HG03097 (cell line): ENCODE results near the gene CD200.

Experiments used
- ATAC-seq: cut with Tn5 transposase; IDR thresholded peaks from one replicate; pipeline ENCODE4 v1.9.1; 2021; ENCODE audit not compliant: unreplicated experiment, low FRiP score

The CD200 gene, protein sequence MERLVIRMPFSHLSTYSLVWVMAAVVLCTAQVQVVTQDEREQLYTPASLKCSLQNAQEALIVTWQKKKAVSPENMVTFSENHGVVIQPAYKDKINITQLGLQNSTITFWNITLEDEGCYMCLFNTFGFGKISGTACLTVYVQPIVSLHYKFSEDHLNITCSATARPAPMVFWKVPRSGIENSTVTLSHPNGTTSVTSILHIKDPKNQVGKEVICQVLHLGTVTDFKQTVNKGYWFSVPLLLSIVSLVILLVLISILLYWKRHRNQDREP

DNA sequence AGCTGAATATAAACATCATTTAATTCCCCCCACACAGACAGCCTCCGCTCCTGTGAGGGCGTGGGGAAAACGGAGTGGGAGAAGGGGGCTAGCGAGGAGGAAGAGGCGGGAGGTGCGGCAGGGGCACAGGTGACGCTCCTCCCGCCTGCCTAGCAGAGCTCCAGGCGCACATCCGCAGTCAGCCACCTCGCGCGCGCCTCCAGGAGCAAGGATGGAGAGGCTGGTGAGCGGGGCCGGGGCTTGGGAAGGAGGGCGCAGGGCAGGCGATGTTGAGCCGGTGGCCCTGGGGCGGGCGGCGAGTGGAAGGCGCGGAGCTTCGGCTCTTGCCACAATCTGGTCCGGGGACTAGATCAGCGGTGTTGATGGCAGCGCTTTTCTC is at the start of gene CD200:
Gene CD200 (plus strand): TSS at position 155 of the 379 bp plus-strand sequence. CDS start 57 bp downstream, at position 212.
- ATAC-seq = no peak

DNA sequence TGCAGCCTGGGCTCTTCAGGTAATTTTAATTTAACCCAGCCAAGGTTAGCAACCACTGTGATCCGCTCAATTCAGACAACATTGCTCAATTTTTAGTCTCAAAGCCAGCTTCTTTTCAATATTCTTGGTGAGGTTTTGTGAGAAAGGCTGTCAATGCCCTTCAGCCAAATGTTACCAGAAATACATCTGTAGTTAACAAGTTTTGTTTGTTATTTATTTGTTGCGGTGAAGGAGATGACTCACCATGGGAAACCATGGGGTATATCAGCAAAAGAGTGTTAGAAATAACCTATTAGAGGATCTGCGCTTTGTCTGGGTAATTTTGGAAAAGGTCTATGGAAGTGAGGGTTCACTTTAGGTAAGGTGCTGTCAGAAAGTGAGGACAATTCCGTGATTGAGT is 43.9 kb upstream of the CD200 start:
- no peak for ATAC-seq

DNA sequence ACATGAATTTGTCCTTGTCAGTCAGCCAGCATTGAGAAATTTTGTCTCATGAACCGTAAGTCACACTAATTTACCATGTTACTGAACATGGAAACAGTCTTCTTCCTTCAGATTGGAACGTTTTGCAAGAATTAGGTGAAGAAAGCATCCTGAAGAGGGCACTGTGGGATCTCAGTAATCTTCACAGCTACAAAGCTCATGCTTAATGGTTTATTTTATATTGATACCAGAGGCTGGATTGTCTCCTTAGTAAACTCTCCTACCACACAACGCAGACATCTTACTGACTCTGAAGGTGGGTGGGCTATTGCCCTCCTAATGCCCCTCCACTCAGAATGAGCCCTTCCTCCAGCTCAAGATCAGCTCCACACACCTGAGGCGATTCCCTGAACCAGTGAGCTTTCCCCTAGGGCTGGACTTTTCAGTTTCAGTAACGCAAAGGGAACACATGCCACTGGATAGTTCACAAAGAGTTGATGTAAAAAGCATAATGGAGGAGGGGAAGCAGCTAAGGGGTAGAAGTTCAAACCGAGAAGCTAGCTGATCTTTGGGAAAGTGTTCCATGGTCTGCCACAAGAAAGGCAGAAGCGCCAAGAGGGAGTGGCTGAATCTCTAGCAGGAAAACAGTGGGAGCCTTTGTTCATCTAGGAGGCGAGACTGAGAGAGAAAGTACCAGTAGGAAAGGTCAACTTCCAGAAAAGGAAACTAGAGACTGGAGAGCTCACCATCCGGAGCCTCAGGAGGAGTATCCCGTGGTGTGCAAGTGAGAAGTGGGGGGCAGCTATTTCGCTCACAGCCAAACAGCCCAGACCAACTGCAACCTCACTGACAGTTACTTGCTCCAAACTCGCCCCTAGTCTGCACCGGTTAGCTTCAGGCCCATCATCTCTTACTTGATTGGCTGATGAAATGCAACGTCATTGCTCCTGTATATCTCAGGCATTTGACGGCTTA is 39.3 kb upstream of the CD200 start, which contains the start of gene SLC9C1:
Gene SLC9C1 (minus strand): TSS at position 849 of the 954 bp plus-strand sequence. CDS start 7,425 bp downstream, outside the sequence.
- ATAC-seq = no peak

DNA sequence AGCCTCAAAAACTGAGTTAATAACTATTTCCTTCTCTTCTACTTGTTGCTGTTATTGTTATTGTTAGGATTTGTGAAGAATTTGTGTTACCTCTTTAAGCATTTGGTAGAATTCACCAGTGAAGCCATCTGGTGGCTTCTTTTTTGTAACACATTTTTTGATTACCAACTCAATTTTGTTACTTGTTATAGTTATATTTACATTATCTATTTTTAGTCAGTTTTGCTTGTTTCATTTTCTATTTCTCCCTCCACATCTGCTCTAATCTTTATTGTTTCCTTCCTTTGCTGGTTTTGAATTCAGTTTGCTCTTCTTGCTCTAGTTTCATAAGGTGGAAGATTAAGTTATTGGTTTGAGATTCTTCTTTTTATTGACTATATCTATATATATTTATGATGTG is 35.2 kb upstream of the CD200 start:
- no peak for ATAC-seq

DNA sequence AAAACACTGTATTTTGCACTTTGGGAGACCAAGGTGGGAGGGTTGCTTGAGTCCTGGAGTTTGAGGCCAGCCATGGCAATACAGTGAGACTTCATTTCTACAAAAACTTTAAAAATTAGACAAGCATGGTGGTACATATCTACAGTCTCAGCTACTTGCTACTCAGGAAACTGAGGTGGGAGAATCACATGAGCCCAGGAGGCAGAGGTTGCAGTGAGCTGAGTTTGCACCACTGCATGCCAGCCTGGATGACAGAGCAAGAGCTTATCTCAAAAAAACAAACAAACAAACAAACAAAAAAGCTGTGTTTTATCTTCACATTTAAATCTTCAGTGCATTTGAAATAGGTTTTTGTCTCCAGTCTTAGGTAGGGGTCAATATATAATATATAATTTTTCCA is 34.2 kb upstream of the CD200 start:
- no peak for ATAC-seq

DNA sequence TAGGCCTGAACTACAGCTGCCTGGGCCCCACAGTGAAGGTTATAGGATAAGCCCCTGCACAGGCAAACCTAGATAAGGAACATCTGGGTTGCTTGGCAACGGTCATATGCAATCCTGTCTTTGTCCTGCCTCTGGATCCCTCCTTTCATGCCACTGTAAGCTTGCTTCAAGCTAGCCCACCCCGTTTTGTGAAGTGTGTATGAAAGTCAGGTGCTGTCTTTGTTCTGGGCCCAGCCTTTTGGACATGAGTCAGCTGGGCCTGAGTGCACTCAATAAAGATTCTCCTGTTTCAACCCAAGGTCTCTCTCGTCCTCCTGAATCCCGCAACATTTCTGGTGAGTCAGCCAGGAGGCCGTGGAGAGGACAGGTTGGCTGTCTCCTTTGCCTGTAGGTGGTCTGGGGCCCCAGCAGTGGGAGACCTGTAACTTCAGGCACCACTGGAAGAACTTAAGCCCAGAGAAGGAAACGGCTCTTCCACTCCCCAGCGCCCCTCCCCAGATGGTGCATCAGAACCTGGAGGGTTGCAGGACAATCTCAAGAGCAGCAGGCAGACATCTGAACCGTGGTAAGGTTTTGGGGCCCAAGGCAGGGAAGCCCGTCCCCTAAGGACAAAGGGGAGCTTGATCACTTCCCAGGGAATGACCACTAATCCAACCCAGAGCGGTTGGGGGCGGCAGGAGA is 30.7 kb upstream of the CD200 start:
- ATAC-seq = no peak

DNA sequence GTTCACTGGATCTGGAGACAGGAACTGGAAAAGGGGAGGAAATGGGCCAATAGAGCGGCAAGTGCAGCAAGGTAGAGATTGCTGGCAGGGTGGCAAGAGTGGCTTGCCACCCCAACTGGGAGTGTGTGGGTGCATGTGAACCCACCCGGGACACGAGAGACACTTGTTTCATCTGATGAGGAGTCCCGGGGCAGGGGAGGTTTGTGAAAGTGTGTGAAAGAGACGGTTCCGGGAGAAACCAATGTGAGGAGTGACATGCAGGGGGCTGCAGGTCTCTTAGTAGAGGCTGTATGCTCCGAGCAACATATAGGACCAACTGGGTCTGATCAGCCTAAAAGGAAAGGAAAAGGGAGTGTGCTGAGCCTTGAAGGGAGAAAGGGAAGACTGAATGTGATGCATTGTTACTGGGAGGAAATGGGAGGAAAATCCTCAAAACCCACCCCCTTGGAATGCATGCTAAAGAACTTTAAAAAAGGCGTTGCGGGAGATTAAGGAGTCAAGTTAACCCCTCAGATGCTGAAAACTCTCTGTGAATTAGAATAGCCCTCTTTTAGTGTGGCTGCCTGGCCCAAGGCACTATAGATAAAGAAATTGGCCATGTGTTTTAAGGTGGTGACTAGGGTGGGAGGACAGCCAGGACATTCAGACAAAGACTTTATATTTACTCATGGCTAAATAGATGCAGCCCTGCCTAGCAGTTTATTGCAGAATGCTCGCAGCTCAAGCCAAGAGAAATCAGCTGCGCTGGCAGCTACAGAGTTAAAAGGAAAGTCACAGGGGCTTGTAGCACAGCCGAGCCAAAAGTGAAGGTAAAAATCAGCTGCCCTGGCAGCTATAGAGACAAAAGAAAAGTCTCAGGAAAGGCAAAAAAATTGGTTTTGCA is 29.8 kb upstream of the CD200 start:
- no peak for ATAC-seq

DNA sequence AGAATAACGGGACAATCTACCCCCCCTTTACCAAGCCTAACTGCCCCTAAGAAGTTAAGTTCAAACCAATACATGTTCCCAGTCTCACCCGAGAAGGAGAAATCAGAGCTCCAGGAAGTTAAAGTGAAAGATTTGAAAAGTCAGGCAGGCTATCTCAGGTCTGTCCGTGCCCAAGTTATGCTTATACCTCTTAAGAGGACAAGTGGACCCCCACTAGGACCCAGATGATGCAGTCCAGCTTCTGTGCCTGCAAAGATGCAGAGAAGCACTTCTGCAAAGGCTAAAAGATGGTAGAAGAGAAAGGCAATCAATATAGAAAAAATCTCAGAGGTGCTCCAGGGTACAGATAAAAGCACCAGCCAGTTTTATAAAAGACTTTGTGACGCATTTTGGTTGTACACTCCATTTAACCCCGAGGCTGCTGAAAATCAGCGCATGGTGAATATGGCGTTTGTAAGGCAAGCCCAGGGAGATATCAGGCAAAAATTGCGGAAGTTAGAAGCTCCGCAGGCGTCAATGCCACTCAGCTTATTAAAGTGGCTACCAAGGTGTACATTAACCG is 29.1 kb upstream of the CD200 start:
- no peak for ATAC-seq

DNA sequence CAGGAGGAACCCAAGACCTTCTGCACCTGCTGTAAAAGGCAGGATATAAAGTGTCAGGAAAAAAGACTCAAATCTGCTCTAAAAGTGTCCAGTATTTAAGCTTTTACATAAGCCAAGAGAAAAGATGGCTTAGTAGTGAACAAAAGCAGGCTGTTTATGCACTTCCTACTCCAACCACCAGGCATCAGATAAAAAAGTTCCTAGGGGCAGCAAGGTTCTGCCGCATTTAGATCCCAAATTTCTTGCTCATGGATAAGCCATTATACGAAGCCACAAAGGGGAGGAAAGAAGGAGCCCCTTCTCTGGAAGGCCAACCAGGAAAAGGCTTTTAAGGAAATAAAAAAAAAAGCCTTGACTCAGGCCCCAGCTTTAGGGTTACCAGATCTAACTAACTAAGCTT is 28.3 kb upstream of the CD200 start:
- ATAC-seq = no peak

DNA sequence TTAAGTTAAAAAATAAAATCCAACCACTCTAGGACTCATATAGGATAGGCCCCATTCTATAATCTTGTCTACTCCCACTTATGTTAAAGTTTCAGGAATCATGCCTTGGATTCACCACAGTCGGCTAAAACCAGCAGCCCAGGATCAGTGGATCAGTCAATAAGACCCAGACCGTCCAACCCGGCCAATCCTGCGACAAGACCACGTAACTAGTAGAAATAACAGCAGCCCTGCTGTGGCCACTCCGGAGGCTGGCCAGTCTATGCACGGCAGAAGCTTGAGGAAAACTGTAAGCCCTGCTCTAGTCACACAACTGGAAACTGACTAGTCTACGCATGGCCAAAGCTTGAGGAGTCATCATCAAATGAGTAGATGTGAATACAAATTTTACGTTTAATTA is 26.1 kb upstream of the CD200 start:
- no peak for ATAC-seq

DNA sequence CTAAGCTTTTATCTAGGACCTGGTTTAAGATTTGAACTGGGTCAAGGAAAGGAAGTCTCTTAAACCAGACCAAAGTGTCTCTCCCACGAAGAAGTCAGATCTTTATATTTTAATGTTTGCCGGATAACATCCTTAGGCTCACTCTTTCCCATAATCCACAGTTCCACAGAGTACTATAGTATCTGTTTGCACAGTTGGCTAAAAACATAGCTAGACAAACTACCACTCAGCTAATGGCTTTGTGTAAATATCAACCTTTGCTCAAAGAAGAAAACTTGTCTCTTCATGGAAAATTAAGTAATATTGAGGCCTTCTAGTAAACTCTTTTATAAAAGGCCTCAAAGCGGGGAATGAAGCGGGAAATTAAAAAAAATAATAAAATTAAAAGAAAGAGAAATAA is 25.4 kb upstream of the CD200 start:
- no peak for ATAC-seq

DNA sequence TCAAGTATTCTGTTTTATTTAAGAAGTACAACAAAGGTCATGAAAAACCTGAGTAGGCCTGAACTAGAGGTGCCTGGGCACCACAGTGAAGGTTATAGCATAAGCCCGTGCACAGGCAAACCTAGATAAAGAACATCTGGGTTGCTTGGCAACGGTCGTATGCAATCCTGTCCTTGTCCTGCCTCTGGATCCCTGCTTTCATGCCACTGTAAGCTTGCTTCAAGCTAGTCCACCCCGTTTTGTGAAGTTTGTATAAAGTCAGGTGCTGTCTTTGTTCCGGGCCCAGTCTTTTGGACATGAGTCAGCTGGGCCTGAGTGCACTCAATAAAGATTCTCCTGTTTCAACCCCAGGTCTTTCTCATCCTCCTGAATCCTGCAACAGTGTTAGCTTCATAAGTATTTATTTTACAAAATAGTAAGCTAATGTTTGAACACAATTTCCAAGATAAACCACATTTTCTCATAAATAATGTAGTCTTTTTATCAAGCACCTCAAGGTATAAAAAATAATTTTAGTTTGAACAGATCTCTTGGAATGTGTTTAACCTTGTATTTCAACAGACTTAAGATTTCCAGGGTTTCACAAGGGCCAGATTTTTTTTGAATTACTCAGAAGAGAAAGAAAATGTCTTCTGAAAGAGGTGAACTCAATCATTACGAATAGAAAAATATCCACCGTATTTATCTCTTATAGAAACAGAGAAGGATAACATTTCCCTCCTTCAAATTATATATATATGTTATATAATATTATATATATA is 24.6 kb upstream of the CD200 start:
- ATAC-seq = no peak

DNA sequence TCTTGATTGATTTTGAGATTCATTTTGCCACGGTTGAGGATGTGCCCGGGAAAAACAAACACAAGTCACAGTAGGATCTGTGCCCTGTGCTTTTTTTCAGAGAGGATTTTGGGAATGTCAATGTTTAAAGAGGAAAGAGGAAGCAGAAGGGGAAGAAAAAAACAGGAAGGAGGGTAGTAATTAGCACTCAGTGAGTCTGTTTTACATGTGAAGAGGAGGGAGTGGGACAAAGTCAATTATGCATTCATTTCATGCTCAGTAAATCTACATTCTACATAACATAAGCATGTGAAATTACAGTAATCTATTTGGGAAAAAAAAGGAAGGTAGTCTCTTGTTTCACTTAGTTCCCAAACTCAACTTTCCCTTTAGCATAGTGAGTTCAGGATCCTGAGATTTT is 18.3 kb upstream of the CD200 start:
- ATAC-seq = no peak

DNA sequence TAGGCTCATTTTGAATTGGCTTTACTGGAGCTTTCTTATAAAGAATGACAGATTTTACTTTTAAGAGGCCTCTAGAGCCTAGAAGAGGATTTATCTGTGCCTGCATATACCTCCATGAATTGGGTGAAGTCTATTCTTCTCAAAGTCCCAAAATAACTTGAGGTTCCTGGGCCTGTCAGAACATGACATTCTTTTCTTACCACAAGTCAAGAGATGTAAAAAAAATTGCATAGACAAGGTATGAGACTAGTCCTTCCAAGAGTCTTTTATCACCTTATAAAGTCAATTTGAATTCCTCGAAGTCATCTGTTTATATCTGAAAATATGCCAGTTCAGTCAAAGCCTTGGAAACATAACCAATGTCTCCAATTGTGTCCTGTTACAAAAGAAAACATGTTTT is 17.2 kb upstream of the CD200 start:
- ATAC-seq = no peak

DNA sequence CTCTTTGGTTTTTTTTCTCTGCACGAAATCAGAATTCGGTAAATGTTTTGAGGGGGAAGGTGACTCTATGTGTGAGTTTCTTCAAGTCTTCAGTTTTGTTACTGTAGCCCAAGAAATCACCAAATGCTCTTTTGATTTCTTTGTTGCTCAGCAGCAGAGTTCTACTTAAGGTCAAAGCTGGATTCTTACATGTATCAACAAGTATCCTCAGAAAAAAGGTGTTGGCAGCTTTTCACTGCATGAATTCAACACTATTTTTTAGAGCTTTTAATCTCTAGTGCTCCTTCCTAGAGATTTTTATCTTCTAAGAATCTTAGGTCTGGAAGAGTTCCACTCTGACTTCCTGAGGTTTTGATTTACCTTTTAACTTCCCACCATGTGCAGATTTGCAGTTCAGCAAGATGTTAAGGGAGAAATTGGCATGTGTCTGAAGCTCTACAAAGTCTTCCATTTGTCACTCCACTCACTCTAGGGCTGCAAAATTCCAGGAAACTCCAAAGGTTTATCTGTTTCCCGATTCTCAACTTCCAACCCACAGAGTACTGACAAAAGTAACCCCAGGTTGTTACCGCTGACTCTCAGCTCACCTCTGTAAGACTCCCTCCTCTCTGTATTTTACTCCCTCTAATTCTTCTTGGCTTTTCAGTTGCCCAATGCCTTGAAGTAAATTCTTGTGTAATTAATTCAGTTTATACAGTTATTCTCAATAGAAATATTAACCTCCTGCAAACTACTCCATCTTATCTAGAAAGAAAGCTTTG is 13.3 kb upstream of the CD200 start:
- no peak for ATAC-seq

DNA sequence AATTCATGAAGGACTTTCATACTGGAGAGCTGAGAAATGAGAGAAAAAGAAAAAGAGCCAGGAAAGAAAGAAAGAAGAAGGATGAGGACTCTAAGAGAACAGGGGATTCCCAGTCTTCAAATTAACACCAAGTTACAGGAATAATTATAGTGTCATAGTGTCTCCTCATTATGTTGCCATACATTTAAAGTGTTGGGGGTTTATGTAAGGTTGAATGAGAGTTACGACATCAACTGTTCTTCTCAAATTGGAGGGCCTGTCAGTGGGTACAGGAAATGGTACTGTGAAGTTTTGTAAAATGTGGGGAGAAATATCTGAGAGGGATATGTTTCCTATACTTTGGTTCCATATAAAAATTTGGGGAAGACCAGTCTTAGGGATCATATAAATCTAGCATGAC is 12.3 kb upstream of the CD200 start:
- ATAC-seq = no peak

DNA sequence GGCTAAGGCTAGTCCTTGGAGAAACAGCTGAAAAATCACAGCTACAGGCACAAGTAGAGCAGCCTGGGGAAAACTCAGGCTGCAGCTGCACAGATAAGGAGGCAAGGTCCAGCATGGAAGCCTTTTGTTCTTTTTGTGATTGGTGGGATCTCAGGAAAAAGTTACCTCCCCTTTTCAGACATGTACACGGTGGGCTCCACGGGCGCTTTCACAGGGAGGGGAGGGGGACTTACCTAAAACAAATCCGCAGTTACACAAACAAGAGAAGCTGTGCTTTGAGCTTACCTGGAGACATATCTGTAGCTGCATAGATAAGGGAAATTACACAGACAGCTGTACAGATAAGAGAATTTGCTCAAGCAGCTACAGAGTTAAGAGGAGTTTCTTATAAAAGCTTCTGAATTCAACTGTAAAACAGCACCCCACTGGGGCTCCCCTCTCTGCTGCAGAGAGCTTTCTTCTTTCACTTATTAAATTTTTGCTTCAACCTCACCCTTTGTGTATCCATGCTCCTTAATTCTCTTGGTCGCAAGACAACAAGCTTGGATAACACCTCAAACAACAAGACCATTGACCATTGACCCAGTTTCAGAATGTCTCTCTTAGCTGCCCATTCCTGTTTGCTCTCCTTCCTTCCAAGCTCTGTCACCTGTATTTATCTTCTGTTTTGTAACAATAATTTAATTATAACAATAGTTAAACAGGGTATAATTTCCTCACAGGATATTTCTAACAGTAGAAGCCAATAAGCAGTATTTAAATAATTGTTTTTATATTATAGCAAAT is 10.9 kb upstream of the CD200 start:
- ATAC-seq = no peak
